GM21423 (cell line): ENCODE results near the gene HERPUD1.
"Not testable (repeated sequence)": the region's sequence is repeated elsewhere in the genome, so short reads cannot be mapped to it uniquely, and the experiment has no call there.

Source experiments
- ATAC-seq: cut with Tn5 transposase; IDR thresholded peaks from one replicate; pipeline ENCODE4 v1.9.1; 2021; ENCODE audit warnings: mild to moderate bottlenecking, moderate library complexity; ENCODE audit not compliant: unreplicated experiment

HERPUD1 gene

GRCh38 chr16:56953006-56953405 is 21.1 kb downstream of the HERPUD1 start:
- no peak for ATAC-seq

GRCh38 chr16:56956076-56956475 is 24.1 kb downstream of the HERPUD1 start:
- no peak for ATAC-seq

GRCh38 chr16:56956756-56957155 is 24.8 kb downstream of the HERPUD1 start:
- ATAC-seq = no peak

- ATAC-seq = no peak
Observed at GRCh38 chr16:56960681-56961281, 28.8 kb downstream of the HERPUD1 start.

- no peak for ATAC-seq
Observed at GRCh38 chr16:56961386-56961785, 29.4 kb downstream of the HERPUD1 start.

GRCh38 chr16:56961851-56962281 is 29.9 kb downstream of the HERPUD1 start, which contains the start of gene CETP:
TSS of gene CETP (plus strand) at chr16:56961950. CDS start at chr16:56961980, 30 bp downstream.
- ATAC-seq = no peak

- peak; percentile 57 for ATAC-seq
Observed at GRCh38 chr16:56964243-56965148, 32.6 kb downstream of the HERPUD1 start.

GRCh38 chr16:56965149-56966092 is 33.5 kb downstream of the HERPUD1 start:
- no peak for ATAC-seq

- ATAC-seq = no peak
Observed at GRCh38 chr16:56966093-56966475, 34.1 kb downstream of the HERPUD1 start.

- no peak for ATAC-seq
Observed at GRCh38 chr16:56967733-56968132, 35.8 kb downstream of the HERPUD1 start.

- ATAC-seq = no peak
Observed at GRCh38 chr16:56969769-56970168, 37.8 kb downstream of the HERPUD1 start.

GRCh38 chr16:56970934-56971767 is 39.2 kb downstream of the HERPUD1 start:
- ATAC-seq = peak; percentile 87

GRCh38 chr16:56971768-56972043 is 39.8 kb downstream of the HERPUD1 start:
- no peak for ATAC-seq

GRCh38 chr16:56972403-56973293 is 40.7 kb downstream of the HERPUD1 start:
- no peak for ATAC-seq

- no peak for ATAC-seq
Observed at GRCh38 chr16:56973294-56973689, 41.4 kb downstream of the HERPUD1 start.

GRCh38 chr16:56973899-56974298 is 42.0 kb downstream of the HERPUD1 start:
- not testable (repeated sequence) for ATAC-seq

GRCh38 chr16:56974549-56975300 is 42.8 kb downstream of the HERPUD1 start:
- no peak for ATAC-seq

- no peak for ATAC-seq
Observed at GRCh38 chr16:56975714-56976113, 43.8 kb downstream of the HERPUD1 start.

- ATAC-seq = no peak
Observed at GRCh38 chr16:56977216-56977615, 45.3 kb downstream of the HERPUD1 start.
